ENCODE data around the gene PRELP. TPM values are rescaled to one million over a fixed set of nuclear protein-coding genes. Genes with fewer than 3 reads are reported as not detected.

PRELP gene
- total and polyA plus RNA-seq, 9 of the 15 experiments (the other 6 are each of a cell fraction or from before 2014, with no cell fraction given), result 0.04 TPM; not detected in 8

GRCh38 chr1:203426870-203427269 lies 48.7 kb upstream of the PRELP start:
- FAIRE-seq, result no peak
- H3K27me3 ChIP-seq (ENCODE audit: control insufficient read depth in 2 of 2, insufficient read depth in 2 of 2, low read length in 2 of 2), result peaks cover 17 to 48% of the 10 kb centered on the region in 2 experiments
- no peak overlapping the region for H3K27ac ChIP-seq (ENCODE audit: extremely low read depth, low read depth, low read length)
- H3K9me1 ChIP-seq (ENCODE audit: control insufficient read depth, insufficient read depth, low read length), result no peaks in the 10 kb centered on the region
- in situ Hi-C loops (cut with MboI), result no loop called here
- no peaks in the 10 kb centered on the region for H3K36me3 ChIP-seq (ENCODE audit: control insufficient read depth, insufficient read depth, low read length)
- ChIA-PET CTCF (ENCODE audit: low intra/inter-chr PET ratio) (no interaction called here), POLR2A (interaction anchor here (0.6 kb wide), 1 partner anchor 244 kb away, joined by 3 read pairs; no protein-coding TSS in a partner anchor)
- no peak overlapping the region for H3K4me2 ChIP-seq (ENCODE audit: insufficient read depth, low read length)
- H4K20me1 ChIP-seq (replicated peaks; ENCODE audit: control insufficient read depth, insufficient read depth, low read length), result no peaks in the 10 kb centered on the region
- H3K4me3 ChIP-seq, result no peak overlapping the region
- no peaks in the 10 kb centered on the region for H3K79me2 ChIP-seq (ENCODE audit: control insufficient read depth, insufficient read depth, low read length)
- no TSS peak for BruUV-seq (replicated peaks)
- TF ChIP-seq CLOCK (CRISPR knock-in tag; IDR thresholded peaks at IDR 0.05; ENCODE audit: borderline replicate concordance) (no peak), CBFB (CRISPR knock-in tag; IDR thresholded peaks at IDR 0.05) (no peak), ZNF76 (CRISPR knock-in tag; IDR thresholded peaks at IDR 0.05; ENCODE audit: borderline replicate concordance) (no peak), ZNF449 (CRISPR knock-in tag; IDR thresholded peaks at IDR 0.05) (no peak), MTA1 (IDR thresholded peaks at IDR 0.05; ENCODE audit: borderline replicate concordance) (no peak), NCOA4 (IDR thresholded peaks at IDR 0.05; ENCODE audit: partially characterized antibody) (no peak), IRF1 (CRISPR knock-in tag; IDR thresholded peaks at IDR 0.05; ENCODE audit: borderline replicate concordance) (no peak), KDM5B (IDR thresholded peaks at IDR 0.05; ENCODE audit: insufficient replicate concordance, low read depth, low read length) (no peak), ARID1B (IDR thresholded peaks at IDR 0.05) (no peak), NFE2L1 (tag; IDR thresholded peaks at IDR 0.05; ENCODE audit: borderline replicate concordance, low read depth) (no peak), HDAC6 (IDR thresholded peaks at IDR 0.05; ENCODE audit: low read depth, low read length) (no peak), KAT8 (IDR thresholded peaks at IDR 0.05; ENCODE audit: low read depth) (no peak), RBM22 (IDR thresholded peaks at IDR 0.05; ENCODE audit: low read depth, low read length, poor library complexity, severe bottlenecking) (no peak), RFX5 (IDR thresholded peaks at IDR 0.05; ENCODE audit: low read depth, low read length) (no peak), ZNF24 (IDR thresholded peaks at IDR 0.05) (no peak), CC2D1A (IDR thresholded peaks at IDR 0.05) (no peak)
- no peak for ATAC-seq
- H2AFZ ChIP-seq (ENCODE audit: low read depth, low read length), result no peak overlapping the region
- no peak for DNase-seq (ENCODE audit: extremely low read depth in 1 of 4, low spot score in 3 of 4)
- WGBS (ENCODE audit: insufficient coverage, low coverage, missing lambda C conversion rate), result 0% methylated on average over 2 of the region's 2 CpGs
- H3K4me1 ChIP-seq (replicated peaks in 1 of 2; ENCODE audit: control insufficient read depth in 2 of 2, insufficient read depth in 2 of 2, low read length in 2 of 2), result no peaks in the 10 kb centered on the region
- H3K9me3 ChIP-seq (replicated peaks; ENCODE audit: control insufficient read depth, insufficient read depth, low read depth, low read length), result no peaks in the 10 kb centered on the region
- intact Hi-C loops (cut with micrococcal nuclease), result no loop called here
- no peak overlapping the region for H3K9ac ChIP-seq (ENCODE audit: insufficient read depth in 1 of 2, low read depth in 2 of 2, low read length in 2 of 2)
